Measurements from ENCODE around the gene TBC1D30. TPM values are rescaled to one million over a fixed set of nuclear protein-coding genes. Genes with fewer than 3 reads are reported as not detected.

Gene TBC1D30
- total RNA-seq, 1 experiment from 2014 or later = 3.6 TPM

DNA sequence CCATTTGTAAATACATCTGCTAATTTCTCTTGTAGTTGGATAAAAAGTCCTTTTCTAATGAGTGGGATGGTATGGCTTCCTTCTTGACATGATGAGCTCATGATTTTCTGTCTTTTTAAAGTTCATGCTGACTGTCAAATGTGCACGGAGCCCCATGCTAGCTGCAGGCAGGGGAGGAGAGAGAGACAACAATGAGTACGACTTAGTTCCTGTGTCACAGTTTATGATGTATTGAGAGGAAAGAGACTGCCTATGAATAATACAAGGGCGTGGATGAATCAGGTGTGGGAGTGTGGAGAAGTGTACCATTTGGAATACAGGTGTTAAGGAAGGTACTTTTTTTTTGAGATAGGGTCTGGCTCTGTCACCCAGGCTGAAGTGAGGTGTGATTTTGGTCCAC is 10.7 kb upstream of the TBC1D30 start:
- ATAC-seq = no peak
- H3K4me1 Mint-ChIP-seq = peaks cover 9% of the 10 kb centered on the region
- DNase-seq (ENCODE audit: low spot score) = no peak
- H3K36me3 Mint-ChIP-seq = no peaks in the 10 kb centered on the region
- H3K27ac Mint-ChIP-seq = no peak overlapping the region
- TF ChIP-seq TEAD4 (CRISPR knock-in tag; IDR thresholded peaks at IDR 0.05) (no peak), ZNF416 (CRISPR knock-in tag; IDR thresholded peaks at IDR 0.05) (no peak), FOXJ3 (CRISPR knock-in tag; IDR thresholded peaks at IDR 0.05; ENCODE audit: borderline replicate concordance) (no peak), NR2C2 (CRISPR knock-in tag; IDR thresholded peaks at IDR 0.05) (no peak), NFYB (CRISPR knock-in tag; conservative IDR thresholded peaks at IDR 0.05; ENCODE audit: low read depth) (no peak), SOX15 (CRISPR knock-in tag; IDR thresholded peaks at IDR 0.05) (no peak), SP1 (CRISPR knock-in tag; conservative IDR thresholded peaks at IDR 0.05) (no peak)
- TF ChIP-seq, protein P1, sequence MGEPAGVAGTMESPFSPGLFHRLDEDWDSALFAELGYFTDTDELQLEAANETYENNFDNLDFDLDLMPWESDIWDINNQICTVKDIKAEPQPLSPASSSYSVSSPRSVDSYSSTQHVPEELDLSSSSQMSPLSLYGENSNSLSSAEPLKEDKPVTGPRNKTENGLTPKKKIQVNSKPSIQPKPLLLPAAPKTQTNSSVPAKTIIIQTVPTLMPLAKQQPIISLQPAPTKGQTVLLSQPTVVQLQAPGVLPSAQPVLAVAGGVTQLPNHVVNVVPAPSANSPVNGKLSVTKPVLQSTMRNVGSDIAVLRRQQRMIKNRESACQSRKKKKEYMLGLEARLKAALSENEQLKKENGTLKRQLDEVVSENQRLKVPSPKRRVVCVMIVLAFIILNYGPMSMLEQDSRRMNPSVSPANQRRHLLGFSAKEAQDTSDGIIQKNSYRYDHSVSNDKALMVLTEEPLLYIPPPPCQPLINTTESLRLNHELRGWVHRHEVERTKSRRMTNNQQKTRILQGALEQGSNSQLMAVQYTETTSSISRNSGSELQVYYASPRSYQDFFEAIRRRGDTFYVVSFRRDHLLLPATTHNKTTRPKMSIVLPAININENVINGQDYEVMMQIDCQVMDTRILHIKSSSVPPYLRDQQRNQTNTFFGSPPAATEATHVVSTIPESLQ (CRISPR knock-in tag; IDR thresholded peaks at IDR 0.05) = no peak
- TF ChIP-seq, protein P2, sequence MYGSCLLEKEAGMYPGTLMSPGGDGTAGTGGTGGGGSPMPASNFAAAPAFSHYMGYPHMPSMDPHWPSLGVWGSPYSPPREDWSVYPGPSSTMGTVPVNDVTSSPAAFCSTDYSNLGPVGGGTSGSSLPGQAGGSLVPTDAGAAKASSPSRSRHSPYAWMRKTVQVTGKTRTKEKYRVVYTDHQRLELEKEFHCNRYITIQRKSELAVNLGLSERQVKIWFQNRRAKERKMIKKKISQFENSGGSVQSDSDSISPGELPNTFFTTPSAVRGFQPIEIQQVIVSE (CRISPR knock-in tag; IDR thresholded peaks at IDR 0.05; ENCODE audit: borderline replicate concordance) = no peak
- TF ChIP-seq, protein P3, sequence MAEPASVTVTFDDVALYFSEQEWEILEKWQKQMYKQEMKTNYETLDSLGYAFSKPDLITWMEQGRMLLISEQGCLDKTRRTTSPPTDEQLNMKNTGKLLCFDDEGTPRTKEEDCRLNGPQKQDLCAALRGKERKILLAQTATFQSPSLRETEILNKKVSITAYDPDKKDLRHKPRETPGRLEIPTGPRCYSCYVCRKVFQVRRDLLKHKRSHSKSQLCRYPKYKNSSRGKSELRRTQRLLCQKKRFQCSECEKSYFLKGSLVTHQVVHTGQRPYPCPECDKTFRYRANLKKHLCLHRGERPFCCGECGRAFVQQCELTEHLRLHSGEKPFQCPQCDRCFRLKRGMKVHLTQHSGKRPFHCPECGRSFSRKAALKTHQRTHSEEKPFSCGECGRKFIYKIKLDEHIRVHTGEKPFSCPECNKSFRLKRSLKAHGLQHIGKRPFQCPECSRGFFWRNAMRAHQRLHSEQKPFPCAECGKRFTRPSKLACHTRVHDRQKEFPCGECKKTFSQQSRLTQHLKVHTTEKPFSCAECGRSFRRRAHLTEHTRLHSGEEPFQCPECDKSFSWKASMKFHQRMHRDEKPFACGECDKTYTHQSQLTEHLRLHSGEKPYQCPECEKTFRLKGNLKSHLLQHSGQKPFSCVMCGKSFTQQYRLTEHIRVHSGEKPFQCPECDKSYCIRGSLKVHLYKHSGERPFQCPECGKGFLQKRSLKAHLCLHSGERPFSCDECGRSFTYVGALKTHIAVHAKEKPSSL (CRISPR knock-in tag; conservative IDR thresholded peaks at IDR 0.05) = no peak
- CTCF ChIA-PET = interaction anchor here (1.9 to 2.0 kb wide), 2 partner anchors 12 to 18 kb away, joined by 4 to 14 read pairs; no protein-coding TSS in a partner anchor
- H3K27me3 Mint-ChIP-seq (ENCODE audit: low read depth) = no peaks in the 10 kb centered on the region; the same call in 1 of the 2 replicates
- H3K4me3 Mint-ChIP-seq = no peak overlapping the region
- no peaks in the 10 kb centered on the region for H3K9me3 Mint-ChIP-seq
- POLR2A ChIA-PET = no interaction called here

DNA sequence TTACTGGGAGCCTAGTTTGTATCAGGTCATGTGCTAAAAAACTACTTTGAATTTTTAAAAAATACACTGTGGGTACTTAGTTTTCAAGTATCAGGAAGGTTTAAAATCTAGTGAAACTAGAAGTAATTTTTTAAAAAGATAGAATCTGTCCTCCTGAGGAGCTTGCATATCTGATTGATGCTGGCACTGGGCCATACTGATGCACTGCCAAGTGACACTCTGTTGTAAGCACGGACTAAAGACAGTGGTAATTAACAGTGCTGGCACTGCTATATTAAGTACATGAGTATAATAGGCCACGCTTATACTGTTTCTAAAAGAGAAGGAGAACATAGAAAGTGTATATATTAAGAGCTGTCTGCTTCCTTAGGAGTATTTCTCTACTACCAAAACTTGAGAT is 10.0 kb upstream of the TBC1D30 start:
- DNase-seq (ENCODE audit: low spot score) = no peak
- Mint-ChIP-seq H3K36me3 (no peaks in the 10 kb centered on the region), H3K4me1 (peaks cover 9% of the 10 kb centered on the region), H3K4me3 (no peak overlapping the region), H3K9me3 (no peaks in the 10 kb centered on the region), H3K27ac (no peak overlapping the region), H3K27me3 (ENCODE audit: low read depth) (no peaks in the 10 kb centered on the region; the same call in 1 of the 2 replicates)
- ATAC-seq = no peak
- CTCF ChIA-PET = interaction anchor here (1.9 to 2.5 kb wide), 2 partner anchors 13 to 18 kb away, joined by 4 to 10 read pairs; no protein-coding TSS in a partner anchor
- POLR2A ChIA-PET = no interaction called here
- TF ChIP-seq, protein P4, sequence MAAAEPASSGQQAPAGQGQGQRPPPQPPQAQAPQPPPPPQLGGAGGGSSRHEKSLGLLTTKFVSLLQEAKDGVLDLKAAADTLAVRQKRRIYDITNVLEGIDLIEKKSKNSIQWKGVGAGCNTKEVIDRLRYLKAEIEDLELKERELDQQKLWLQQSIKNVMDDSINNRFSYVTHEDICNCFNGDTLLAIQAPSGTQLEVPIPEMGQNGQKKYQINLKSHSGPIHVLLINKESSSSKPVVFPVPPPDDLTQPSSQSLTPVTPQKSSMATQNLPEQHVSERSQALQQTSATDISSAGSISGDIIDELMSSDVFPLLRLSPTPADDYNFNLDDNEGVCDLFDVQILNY (CRISPR knock-in tag; IDR thresholded peaks at IDR 0.05) = no peak

DNA sequence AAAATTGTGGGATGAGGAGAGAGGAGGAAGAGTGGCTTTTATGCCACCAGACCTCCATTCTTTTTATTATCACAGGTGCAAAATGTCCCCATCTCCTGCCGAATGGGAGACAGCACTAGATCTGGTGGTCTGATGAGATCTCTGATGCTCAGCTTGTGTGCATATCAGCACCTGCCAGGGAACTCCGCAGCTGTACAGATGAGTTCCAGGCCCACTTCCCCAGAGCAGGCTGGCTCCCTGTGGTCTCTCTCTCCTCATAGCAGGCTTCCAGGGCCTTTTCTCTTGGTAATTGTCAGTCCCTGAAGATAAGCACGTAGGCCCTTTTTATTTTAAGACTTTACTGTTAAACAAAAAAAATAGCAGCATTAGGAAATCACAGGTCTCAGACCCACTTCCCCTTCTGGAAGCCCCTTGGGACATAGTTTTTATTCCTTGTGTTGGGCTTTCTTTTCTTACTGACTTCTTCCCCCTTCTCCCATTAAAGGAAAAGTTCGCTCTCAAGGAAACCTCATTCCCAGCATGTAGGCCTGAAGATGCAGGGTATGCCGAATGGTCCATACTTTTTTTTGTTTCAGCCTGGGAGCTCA is 4.5 kb upstream of the TBC1D30 start:
- H3K9me3 Mint-ChIP-seq = peaks cover 19% of the 10 kb centered on the region
- TF ChIP-seq, protein P5, sequence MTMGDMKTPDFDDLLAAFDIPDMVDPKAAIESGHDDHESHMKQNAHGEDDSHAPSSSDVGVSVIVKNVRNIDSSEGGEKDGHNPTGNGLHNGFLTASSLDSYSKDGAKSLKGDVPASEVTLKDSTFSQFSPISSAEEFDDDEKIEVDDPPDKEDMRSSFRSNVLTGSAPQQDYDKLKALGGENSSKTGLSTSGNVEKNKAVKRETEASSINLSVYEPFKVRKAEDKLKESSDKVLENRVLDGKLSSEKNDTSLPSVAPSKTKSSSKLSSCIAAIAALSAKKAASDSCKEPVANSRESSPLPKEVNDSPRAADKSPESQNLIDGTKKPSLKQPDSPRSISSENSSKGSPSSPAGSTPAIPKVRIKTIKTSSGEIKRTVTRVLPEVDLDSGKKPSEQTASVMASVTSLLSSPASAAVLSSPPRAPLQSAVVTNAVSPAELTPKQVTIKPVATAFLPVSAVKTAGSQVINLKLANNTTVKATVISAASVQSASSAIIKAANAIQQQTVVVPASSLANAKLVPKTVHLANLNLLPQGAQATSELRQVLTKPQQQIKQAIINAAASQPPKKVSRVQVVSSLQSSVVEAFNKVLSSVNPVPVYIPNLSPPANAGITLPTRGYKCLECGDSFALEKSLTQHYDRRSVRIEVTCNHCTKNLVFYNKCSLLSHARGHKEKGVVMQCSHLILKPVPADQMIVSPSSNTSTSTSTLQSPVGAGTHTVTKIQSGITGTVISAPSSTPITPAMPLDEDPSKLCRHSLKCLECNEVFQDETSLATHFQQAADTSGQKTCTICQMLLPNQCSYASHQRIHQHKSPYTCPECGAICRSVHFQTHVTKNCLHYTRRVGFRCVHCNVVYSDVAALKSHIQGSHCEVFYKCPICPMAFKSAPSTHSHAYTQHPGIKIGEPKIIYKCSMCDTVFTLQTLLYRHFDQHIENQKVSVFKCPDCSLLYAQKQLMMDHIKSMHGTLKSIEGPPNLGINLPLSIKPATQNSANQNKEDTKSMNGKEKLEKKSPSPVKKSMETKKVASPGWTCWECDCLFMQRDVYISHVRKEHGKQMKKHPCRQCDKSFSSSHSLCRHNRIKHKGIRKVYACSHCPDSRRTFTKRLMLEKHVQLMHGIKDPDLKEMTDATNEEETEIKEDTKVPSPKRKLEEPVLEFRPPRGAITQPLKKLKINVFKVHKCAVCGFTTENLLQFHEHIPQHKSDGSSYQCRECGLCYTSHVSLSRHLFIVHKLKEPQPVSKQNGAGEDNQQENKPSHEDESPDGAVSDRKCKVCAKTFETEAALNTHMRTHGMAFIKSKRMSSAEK (CRISPR knock-in tag; IDR thresholded peaks at IDR 0.05; ENCODE audit: borderline replicate concordance) = no peak
- no peak for TF ChIP-seq NR1H2 (CRISPR knock-in tag; IDR thresholded peaks at IDR 0.05)
- TF ChIP-seq, protein P6, sequence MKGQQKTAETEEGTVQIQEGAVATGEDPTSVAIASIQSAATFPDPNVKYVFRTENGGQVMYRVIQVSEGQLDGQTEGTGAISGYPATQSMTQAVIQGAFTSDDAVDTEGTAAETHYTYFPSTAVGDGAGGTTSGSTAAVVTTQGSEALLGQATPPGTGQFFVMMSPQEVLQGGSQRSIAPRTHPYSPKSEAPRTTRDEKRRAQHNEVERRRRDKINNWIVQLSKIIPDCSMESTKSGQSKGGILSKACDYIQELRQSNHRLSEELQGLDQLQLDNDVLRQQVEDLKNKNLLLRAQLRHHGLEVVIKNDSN (CRISPR knock-in tag; IDR thresholded peaks at IDR 0.05) = no peak
- TF ChIP-seq, protein P7, sequence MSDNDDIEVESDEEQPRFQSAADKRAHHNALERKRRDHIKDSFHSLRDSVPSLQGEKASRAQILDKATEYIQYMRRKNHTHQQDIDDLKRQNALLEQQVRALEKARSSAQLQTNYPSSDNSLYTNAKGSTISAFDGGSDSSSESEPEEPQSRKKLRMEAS (CRISPR knock-in tag; IDR thresholded peaks at IDR 0.05) = no peak
- TF ChIP-seq, protein P8, sequence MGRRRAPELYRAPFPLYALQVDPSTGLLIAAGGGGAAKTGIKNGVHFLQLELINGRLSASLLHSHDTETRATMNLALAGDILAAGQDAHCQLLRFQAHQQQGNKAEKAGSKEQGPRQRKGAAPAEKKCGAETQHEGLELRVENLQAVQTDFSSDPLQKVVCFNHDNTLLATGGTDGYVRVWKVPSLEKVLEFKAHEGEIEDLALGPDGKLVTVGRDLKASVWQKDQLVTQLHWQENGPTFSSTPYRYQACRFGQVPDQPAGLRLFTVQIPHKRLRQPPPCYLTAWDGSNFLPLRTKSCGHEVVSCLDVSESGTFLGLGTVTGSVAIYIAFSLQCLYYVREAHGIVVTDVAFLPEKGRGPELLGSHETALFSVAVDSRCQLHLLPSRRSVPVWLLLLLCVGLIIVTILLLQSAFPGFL (CRISPR knock-in tag; IDR thresholded peaks at IDR 0.05; ENCODE audit: borderline replicate concordance) = no peak
- POLR2A ChIA-PET = interaction anchor here (0.7 kb wide), 1 partner anchor 8 kb away, joined by 5 read pairs; no protein-coding TSS in a partner anchor
- CTCF ChIA-PET = interaction anchor here (1.8 kb wide), 1 partner anchor 18 kb away, joined by 6 read pairs; no protein-coding TSS in a partner anchor
- H3K4me3 Mint-ChIP-seq = no peak overlapping the region
- DNase-seq (ENCODE audit: low spot score) (no peak), ATAC-seq (no peak)
- H3K4me1 Mint-ChIP-seq = peaks cover 12% of the 10 kb centered on the region
- peaks cover 39% of the 10 kb centered on the region for H3K27me3 Mint-ChIP-seq (ENCODE audit: low read depth)
- peaks cover 8% of the 10 kb centered on the region for H3K36me3 Mint-ChIP-seq
- H3K27ac Mint-ChIP-seq = no peak overlapping the region

Measured in WTC11 (cell line).